Adipose tissue (tissue), 3 donors: ENCODE results near the gene SPACA6. TPM values are rescaled to one million over a fixed set of nuclear protein-coding genes. Genes with fewer than 3 reads are reported as not detected.
"Not testable (repeated sequence)": the region's sequence is repeated elsewhere in the genome, so short reads cannot be mapped to it uniquely, and the experiment has no call there.

Experiments used
- H3K27ac ChIP-seq: one replicate; pipeline ENCODE4 v1.5.1; 2013; ENCODE audit warnings: low read depth, low read length
- WGBS, 3 donors: extraction: QIAGEN DNeasy Blood & Tissue Kit; methylation state at CpG; one replicate each; pipeline ENCODE4 v1.1.7; 2013; 5-methylcytosine and 5-hydroxymethylcytosine counted together
- polyA plus RNA-seq, 3 donors: library from polyadenylated mRNA; stranded (reverse); fragments of 200-250 nt; gene quantifications; one replicate each; pipeline ENCODE4 v1.2.3, GENCODE V29; 2013
- donor health status: healthy with polysubstance abuse.
- donor health status: Bipolar disorder and iron deficiency.
- donor health status: healthy.

The SPACA6 gene
- polyA plus RNA-seq, 3 donors: 4.7 to 38.5 (median 14.3) TPM

DNA sequence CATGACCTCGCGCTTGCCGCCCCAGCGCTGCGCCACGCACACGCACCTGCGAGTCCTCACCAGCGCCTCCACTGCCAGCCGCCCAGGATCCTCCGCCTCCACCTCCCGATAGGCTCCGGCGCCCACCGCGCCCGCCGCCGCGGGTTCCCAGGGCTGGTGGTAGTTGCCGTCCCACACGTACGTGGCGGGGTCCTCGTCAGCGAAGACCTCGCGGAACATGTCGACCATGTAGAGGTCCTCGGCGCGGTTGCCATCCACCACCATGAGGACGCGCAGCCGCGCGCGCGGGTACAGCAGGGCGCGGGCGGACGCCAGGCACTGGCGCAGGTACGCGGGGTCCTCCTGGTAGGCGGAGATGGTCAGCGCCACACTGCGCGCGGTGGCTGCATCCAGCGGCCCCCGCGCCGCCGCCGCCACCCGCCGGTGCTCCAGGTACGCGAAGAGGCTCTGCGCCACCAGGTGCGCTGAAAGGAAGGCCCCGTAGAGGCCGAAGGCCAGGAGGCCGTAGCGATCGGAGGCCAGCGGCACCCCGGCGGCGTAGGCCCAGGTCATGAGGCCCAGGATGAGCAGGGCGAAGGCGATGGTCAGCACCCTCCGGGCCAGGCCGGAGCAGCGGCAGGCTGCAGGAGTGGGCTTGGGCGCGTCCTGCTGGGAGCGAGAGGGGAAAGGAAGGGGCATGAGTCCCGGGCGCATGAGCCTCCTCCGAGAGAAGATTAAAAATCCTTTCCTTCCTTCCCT is 26.3 kb downstream of the SPACA6 start:
- 1 to 12% (median 12%) methylated on average over 72 to 83 of the region's 83 CpGs for WGBS, 3 donors
- no peak overlapping the region for H3K27ac ChIP-seq

GRCh38 chr19:51721905-51722304 is 28.8 kb downstream of the SPACA6 start:
- no peak overlapping the region for H3K27ac ChIP-seq
- WGBS, 3 donors: 54 to 83% (median 82%) methylated on average over 7 of the region's 7 CpGs

DNA sequence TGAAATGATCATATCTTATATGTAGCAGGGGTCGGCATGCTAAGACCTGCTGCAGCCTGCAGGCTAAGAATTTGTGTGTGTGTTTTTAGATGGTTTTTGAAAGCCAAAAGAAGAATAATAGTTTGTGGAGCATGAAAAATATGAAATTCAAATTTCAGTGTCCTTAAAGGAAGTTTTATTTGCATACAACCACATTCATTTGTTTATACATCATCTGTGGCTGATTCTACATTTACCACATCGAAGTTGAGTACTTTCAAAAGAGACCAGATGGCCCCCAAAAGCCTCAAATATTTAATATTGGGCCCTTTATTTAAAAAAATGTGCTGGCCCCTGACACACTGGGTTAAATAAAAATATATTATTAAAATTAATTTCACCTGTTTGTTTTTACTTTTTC is 29.4 kb downstream of the SPACA6 start:
- 55 to 80% (median 79%) methylated on average over 2 of the region's 2 CpGs for WGBS, 3 donors
- no peak overlapping the region for H3K27ac ChIP-seq

DNA sequence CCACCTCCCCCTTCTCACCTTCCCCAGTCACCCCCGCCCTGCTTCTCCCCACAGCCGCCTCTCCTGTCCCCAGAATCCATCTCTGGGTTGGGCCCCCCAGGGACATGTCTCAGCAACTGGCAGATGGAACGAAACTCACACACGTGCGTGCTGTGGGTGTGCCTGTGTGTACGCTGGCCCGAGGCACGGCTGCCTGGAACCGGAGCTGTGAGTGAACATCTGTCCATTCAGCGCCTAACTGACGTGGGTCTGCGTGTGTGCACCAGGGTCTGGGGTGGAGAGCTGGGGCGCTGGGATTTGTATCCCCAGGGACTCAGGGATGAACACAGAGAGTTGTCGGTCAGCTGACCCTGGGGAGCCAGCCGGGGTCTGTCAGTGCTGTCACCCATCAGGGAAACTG is 31.4 kb downstream of the SPACA6 start:
- no peak overlapping the region for H3K27ac ChIP-seq

GRCh38 chr19:51726049-51726448 is 32.9 kb downstream of the SPACA6 start:
- no peak overlapping the region for H3K27ac ChIP-seq
- 30 to 40% (median 39%) methylated on average over 12 to 14 of the region's 14 CpGs for WGBS, 3 donors

More for the DNA sequence above, 31.4 kb downstream of the SPACA6 start:
- 37 to 47% (median 38%) methylated on average over 15 of the region's 15 CpGs for WGBS, 3 donors

DNA sequence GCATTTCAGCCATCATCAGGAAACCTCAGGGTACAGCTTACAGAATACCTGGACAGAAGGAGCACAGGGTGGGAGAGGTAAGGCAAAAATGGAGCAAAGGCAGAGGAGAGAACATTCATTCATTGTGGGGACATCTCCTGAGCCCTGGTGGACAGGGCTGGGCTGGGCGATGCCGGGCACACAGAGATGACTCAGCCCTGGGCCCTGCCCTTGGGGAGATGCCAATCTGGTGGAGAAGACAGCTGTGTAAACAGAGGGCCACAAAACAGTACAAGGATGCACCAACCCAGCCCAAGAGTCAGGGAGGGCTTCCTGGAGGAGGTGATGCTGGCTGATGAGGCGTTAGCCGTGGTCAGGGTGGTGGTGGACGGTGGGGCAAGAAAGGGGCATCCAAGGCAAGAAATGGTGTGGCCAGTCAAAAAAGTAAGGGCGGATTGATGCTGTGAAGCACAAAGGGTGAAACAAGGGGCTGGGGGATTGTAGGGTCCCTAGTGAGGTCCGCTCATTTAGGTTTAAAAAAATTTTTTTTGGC is 34.3 kb downstream of the SPACA6 start:
- 76 to 85% (median 79%) methylated on average over 7 of the region's 7 CpGs for WGBS, 3 donors

GRCh38 chr19:51729781-51730180 is 36.7 kb downstream of the SPACA6 start:
- no peak overlapping the region for H3K27ac ChIP-seq
- WGBS, 3 donors: 39 to 73% (median 54%) methylated on average over 2 of the region's 2 CpGs

More for the DNA sequence above, 34.3 kb downstream of the SPACA6 start:
- no peak overlapping the region for H3K27ac ChIP-seq

DNA sequence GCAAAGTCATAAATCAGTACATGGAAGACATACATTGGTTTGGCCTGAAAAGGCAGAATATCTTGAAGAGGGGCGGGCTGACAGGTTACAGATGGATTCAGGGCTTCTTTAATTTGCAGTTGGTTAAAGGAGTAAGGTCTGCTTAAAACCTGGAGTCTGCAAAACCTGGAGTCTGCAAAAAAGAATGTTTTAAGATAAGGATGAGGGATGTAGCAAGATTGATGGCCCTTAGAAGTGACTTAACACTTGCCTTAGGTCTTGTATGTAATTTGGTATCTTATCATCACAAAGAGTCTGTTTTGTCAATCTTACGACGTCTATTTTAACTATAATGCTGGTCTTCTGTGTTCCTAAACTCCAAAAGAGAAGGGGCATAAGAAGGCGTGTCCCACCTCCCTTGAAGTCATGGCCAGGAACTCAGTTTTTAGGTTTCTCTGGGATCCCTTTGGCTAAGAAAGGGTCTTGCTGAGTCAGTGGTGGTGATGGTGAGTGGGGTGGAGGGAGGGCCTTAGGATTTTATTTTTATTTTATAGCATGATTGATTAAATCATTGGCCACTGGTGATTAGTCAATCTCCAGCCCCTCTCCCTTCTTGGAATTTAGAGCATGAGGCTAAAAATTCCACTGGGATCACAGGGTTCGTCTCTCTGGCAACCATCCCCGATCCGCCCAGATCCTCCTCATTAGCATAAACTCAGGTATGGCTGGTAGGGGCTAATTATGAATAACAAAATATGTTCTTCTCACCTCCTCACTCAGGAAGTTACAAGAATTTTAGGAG is 40.8 kb downstream of the SPACA6 start:
- WGBS, 3 donors: 50 to 63% (median 58%) methylated on average over 7 of the region's 7 CpGs
- no peak overlapping the region for H3K27ac ChIP-seq

DNA sequence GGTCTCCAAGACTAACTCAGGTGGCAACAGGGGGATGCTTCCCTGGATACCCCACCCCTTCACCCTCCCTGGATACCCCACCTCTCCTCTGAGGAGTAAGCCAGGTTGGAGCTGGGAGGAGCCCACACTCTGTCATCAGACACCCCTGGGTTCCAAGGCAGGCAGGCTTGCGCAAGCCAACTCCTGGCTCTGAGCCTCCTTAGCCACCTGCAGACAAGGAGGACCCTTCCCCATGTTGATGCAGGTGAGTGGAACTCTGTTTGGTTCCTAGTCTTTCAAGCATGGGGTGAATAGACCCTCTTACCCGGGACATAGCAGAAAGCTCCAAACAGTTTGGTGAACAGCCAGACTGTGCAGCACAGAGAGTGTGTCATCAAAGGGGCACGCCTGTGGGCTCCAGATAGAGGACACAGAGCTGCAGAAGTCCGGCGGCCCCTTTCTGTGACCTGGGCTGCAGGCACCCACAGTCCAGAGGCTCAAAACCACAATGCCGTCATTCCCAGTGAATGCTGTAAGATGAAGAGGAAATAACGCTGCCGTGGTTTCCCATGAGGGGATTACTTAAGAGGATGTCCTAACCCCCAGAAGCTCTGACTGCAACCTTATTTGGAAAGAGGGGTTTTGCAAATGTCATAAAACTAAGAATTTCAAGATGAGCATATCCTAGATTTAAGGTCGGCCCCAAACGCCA is 42.8 kb downstream of the SPACA6 start:
- 33 to 62% (median 35%) methylated on average over 10 of the region's 10 CpGs for WGBS, 3 donors
- no peak overlapping the region for H3K27ac ChIP-seq

DNA sequence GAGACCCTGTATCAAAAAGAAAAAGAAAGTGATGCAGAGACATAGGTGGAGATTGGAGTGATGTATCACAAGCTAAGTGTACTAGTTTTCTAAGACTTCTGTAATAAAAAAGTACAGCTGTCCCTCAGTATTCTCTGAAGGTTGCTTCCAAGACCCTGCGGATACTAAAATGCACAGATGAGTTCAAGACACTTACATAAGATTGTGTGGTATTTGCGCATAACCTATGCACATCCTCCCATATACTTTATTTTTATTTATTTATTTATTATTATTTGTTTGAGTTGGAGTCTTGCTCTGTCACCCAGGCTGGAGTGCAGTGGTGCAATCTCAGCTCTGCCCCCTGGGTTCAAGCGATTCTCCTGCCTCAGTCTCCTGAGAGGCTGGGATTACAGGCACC is 44.3 kb downstream of the SPACA6 start:
- no peak overlapping the region for H3K27ac ChIP-seq
- 83 to 98% (median 96%) methylated on average over 3 of the region's 3 CpGs for WGBS, 3 donors

GRCh38 chr19:51737924-51738323 is 44.8 kb downstream of the SPACA6 start:
- no peak overlapping the region for H3K27ac ChIP-seq
- 69 to 71% (median 71%) methylated on average over 2 of the region's 2 CpGs for WGBS, 3 donors

DNA sequence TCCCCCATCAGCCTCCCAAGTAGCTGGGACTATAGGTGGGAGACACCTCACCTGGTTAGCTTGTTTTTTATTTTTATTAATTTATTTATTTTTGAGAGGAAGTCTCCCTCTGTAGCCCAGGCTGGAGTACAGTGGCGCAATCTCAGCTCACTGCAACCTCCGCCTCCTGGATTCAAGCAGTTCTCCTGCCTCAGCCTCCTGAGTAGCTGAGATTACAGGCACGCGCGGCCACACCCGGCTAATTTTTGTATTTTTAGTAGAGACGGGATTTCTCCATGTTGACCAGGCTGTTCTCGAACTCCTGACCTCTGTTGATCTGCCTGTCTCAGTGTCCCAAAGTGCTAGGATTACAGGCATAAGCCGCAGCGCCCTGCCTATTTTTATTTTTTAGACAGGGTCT is 45.4 kb downstream of the SPACA6 start:
- WGBS, 3 donors: 78 to 88% (median 85%) methylated on average over 10 of the region's 10 CpGs
- not testable (repeated sequence) for H3K27ac ChIP-seq

- no peak overlapping the region for H3K27ac ChIP-seq
- WGBS, 3 donors: 65 to 69% (median 69%) methylated on average over 13 of the region's 13 CpGs
Observed at GRCh38 chr19:51739466-51740213, 46.5 kb downstream of the SPACA6 start.

- H3K27ac ChIP-seq: no peak overlapping the region
- 60 to 75% (median 74%) methylated on average over 5 of the region's 5 CpGs for WGBS, 3 donors
Observed at GRCh38 chr19:51740356-51740755, 47.2 kb downstream of the SPACA6 start.

DNA sequence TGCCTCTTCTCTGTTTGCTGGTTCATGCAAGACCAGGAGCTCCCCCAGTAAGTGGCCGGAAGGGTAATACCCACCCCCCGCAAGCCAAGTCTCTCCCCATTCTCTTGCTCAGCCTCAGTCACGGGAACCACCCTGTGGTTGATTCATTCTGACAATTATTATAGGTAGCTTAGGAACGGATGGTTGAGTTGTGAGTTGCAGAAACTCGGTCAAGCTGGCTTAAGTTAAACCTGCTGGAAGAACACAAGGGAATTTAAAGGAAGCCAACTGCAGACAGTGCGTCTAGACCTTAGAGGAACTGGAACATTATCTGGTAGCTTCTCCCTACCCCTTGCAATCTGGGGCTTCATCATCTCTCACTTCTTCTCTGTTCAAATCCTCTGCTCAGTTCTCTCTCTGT is 49.7 kb downstream of the SPACA6 start:
- H3K27ac ChIP-seq: no peak overlapping the region
- WGBS, 3 donors: 52 to 60% (median 55%) methylated on average over 6 of the region's 6 CpGs

- WGBS, 3 donors: 77 to 84% (median 84%) methylated on average over 3 of the region's 3 CpGs
Observed at GRCh38 chr19:51743405-51743804, 50.3 kb downstream of the SPACA6 start.

GRCh38 chr19:51746731-51747130 is 53.6 kb downstream of the SPACA6 start:
- whole genome bisulfite sequencing, 3 donors: 54 to 78% (median 77%) methylated on average over 7 of the region's 7 CpGs
- H3K27ac ChIP-seq: no peak overlapping the region

More at GRCh38 chr19:51743405-51743804, 50.3 kb downstream of the SPACA6 start:
- H3K27ac ChIP-seq: no peak overlapping the region

DNA sequence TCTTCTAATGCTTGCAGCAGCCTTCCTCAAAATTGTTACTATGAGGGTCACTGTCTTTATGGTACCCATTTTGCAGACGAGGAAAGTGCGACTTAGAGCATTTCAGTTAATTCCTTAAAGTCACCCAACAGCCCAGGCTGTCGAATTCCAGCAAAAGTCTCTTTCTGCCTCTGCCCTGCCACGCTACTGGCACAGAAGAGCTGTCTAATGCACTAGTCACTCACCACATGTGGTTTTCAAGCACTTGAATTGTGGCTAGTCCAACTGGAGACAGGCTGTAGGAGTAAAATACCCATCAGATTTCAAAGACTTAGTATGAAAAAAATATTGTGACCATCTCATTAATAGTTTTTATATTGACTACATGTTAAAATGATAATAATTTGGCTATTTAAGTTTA is 56.8 kb downstream of the SPACA6 start:
- WGBS, 3 donors: 67 to 86% (median 84%) methylated on average over 4 of the region's 4 CpGs
- no peak overlapping the region for H3K27ac ChIP-seq
